GM18951 (cell line): ENCODE measurements around the gene PTEN.

ENCODE experiments used
- POLR2A ChIP-seq: IDR thresholded peaks from 4 replicates; pipeline ENCODE4 v1.6.1; 2011; ENCODE audit warnings: mild to moderate bottlenecking; ENCODE audit not compliant: insufficient read length, insufficient read depth; ENCODE audit errors: extremely low read depth
- in situ Hi-C: fragments of 300-500 bp; cut with MboI; formaldehyde crosslinking; loops from one replicate; pipeline ENCODE4 v1.12.0; 2022; ENCODE audit warnings: low sequenced_read_pairs, mixed read lengths, inconsistent platforms; ENCODE audit not compliant: unreplicated experiment

PTEN gene

DNA sequence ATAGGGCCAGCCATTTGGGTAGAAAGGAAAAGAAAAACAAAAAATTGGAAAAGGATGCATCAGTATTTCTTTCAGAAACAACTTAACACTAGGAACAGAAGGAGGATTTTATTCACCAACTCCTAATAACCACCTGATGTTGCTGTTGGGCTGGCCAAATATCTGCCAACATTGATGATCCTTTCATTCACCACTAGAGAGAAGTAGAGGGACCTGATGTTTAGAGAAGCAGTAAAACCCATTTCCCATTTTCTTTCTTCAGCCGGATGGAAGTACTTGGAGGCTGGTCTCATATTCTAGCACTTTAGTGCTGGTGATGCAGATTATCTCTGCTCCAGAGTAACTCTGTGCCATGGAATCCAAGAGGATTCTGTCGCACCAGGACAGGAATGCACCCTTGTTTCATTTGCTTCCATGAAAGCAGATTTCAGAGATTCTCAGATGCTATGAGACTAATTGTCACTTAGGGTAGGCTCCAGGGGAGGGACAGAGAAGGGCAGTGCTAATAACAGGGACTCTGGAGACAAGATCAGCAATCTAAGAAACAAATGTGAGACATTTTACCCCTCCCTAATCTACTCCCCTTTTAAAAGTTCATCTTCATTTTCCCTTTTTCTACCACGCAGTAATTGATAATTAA is 3.1 kb upstream of the PTEN start:
- no peak for TF ChIP-seq POLR2A
- in situ Hi-C loops = loop anchor here (10.0 kb wide), 2 partner anchors 235 to 525 kb away; no protein-coding TSS in a partner anchor

DNA sequence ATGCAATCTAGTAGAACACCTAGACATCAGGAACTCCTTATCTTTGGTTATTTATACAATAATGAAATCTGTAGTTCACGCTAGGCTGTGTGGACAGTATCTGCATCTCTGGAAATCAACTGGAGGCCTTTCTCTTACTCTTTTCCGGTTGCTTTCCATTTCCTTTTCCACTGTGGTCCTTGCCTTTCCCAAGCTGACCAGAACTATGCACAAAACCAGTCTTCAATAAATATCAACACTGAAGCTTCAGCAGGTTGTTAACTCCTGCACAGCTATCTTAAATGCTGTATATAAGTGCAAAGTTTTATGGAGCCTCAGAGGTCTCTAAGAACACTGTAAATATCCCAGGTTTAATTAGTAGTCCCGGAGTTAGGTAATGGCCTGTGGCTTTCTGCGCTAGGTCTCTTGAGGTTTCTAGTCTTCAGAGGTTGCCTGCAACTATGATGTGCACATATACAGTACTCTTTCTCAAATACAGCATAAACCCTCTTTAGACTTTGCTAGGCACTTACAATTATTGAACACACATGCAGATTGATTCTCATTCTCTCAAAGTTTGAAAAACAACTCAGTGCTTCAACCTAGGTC is 2.5 kb upstream of the PTEN start:
- TF ChIP-seq POLR2A = no peak
- in situ Hi-C loops = loop anchor here (10.0 kb wide), 2 partner anchors 234 to 524 kb away; no protein-coding TSS in a partner anchor

DNA sequence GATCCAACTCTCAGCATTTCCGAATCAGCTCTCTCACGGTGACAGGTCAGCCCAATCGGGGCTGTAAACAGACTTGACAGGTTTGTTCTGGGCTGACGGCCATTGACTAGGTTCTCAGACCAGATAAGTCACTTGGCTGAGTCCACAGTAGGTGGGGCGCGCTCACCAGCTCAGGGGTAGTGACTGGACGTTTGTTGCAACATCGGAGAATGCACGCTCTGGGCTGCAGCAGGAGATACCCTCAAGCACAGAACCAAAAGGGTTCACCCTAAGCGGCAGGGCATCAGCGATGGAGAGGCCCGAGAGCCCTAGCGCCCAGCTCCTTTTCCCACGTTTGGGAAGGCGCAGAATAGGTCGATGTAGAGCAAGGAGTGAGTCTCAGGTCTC is 1.9 kb upstream of the PTEN start:
- no peak for TF ChIP-seq POLR2A
- in situ Hi-C loops = loop anchor here (10.0 kb wide), 2 partner anchors 233 to 523 kb away; no protein-coding TSS in a partner anchor

GRCh38 chr10:87861953-87862678 is 1.3 kb upstream of the PTEN start:
- in situ Hi-C loops = loop anchor here (10.0 kb wide), 2 partner anchors 233 to 523 kb away; no protein-coding TSS in a partner anchor
- peak; percentile 84 for TF ChIP-seq POLR2A

GRCh38 chr10:87862679-87863052 is 759 bp upstream of the PTEN start:
- in situ Hi-C loops = loop anchor here (10.0 kb wide), 2 partner anchors 232 to 522 kb away; no protein-coding TSS in a partner anchor
- TF ChIP-seq POLR2A = no peak

DNA sequence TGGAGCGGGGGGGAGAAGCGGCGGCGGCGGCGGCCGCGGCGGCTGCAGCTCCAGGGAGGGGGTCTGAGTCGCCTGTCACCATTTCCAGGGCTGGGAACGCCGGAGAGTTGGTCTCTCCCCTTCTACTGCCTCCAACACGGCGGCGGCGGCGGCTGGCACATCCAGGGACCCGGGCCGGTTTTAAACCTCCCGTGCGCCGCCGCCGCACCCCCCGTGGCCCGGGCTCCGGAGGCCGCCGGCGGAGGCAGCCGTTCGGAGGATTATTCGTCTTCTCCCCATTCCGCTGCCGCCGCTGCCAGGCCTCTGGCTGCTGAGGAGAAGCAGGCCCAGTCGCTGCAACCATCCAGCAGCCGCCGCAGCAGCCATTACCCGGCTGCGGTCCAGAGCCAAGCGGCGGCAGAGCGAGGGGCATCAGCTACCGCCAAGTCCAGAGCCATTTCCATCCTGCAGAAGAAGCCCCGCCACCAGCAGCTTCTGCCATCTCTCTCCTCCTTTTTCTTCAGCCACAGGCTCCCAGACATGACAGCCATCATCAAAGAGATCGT is 598 bp downstream of the PTEN start:
- in situ Hi-C loops = loop anchor here (10.0 kb wide), 2 partner anchors 231 to 521 kb away; no protein-coding TSS in a partner anchor

- TF ChIP-seq POLR2A = no peak
- in situ Hi-C loops = loop anchor here (10.0 kb wide), 2 partner anchors 230 to 520 kb away; no protein-coding TSS in a partner anchor
Observed at GRCh38 chr10:87864496-87865059, 1.2 kb downstream of the PTEN start.

GRCh38 chr10:87865241-87865881 is 1.9 kb downstream of the PTEN start:
- no peak for TF ChIP-seq POLR2A
- in situ Hi-C loops = loop anchor here (10.0 kb wide), 2 partner anchors 229 to 519 kb away; no protein-coding TSS in a partner anchor

DNA sequence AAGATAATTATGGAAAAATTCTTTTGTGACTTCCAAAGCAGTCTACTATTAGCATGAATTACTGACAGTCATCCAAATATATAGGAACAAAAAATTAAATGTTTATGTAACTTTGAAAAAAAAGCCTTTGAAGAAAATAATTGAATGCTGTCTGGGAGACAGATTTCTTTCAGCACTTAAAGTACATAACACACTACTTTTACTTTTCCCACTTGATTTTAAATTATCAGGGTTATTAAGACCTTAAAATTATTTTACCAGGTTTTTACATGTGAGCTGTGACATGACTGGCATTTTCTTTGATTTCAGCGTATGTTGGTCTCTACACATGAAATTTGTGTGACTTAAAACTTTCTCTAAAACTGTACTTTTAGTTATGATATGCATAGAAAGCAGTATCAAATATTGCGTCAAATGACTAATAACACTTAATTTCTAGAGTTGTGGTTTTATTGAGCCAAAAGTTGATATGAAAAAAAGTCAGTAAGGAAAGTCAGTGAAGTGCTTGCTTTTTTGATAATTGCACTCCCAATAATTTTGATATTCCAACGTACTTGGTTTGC is 3.1 kb downstream of the PTEN start:
- TF ChIP-seq POLR2A = no peak
- in situ Hi-C loops = loop anchor here (10.0 kb wide), 2 partner anchors 228 to 518 kb away; no protein-coding TSS in a partner anchor

- no peak for TF ChIP-seq POLR2A
- in situ Hi-C loops = loop anchor here (10.0 kb wide), 2 partner anchors 227 to 517 kb away; no protein-coding TSS in a partner anchor
Observed at GRCh38 chr10:87867453-87867852, 4.0 kb downstream of the PTEN start.

DNA sequence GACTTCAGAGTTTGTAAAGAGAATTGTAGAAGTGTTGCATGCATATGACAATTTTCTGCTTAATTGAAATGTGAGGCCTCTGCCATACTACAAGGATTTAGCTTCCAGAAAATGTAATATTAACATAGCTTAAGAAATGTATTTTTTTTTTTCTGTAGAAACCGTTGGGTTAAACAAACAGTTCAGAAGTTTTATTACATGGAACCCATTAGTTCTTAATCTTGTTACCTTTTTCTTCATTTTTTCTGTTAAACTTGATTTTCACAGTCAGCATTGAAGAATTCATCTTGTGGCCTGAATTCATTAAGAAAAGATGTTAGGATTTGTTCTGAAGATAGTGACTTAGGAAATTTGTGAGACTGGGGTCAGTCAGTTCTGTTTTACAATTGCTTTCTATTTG is 4.9 kb downstream of the PTEN start:
- in situ Hi-C loops = loop anchor here (10.0 kb wide), 2 partner anchors 227 to 517 kb away; no protein-coding TSS in a partner anchor
- no peak for TF ChIP-seq POLR2A

GRCh38 chr10:87869139-87869538 is 5.7 kb downstream of the PTEN start:
- in situ Hi-C loops = loop anchor here (10.0 kb wide), 2 partner anchors 226 to 516 kb away; no protein-coding TSS in a partner anchor
